HG03354 (cell line): ENCODE results near the gene ZNF169.
"Not testable (repeated sequence)": the region's sequence is repeated elsewhere in the genome, so short reads cannot be mapped to it uniquely, and the experiment has no call there.

ENCODE experiments used
- ATAC-seq: cut with Tn5 transposase; IDR thresholded peaks from one replicate; pipeline ENCODE4 v1.9.1; 2021; ENCODE audit warnings: mild to moderate bottlenecking; ENCODE audit not compliant: unreplicated experiment, poor library complexity, severe bottlenecking

ZNF169 gene

DNA sequence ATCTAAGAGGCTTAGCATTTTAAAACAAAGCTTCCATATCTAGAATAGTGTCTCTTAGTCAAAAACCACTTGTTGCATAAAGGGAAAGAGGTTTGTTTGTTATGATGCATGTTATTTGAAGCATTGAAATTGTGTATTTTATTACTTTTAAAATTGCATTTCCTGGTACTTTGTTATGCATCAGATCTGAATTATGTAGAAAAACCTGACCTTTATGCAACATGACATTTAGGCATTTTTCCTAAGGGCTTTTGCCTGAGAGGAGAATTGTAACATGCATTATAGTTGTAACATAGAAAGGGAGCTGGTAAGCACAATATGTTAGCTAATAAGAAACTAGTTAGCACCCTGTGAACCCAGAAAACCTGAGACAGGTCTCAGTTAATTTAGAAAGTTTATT lies 22.0 kb downstream of the ZNF169 start:
- ATAC-seq, result no peak

DNA sequence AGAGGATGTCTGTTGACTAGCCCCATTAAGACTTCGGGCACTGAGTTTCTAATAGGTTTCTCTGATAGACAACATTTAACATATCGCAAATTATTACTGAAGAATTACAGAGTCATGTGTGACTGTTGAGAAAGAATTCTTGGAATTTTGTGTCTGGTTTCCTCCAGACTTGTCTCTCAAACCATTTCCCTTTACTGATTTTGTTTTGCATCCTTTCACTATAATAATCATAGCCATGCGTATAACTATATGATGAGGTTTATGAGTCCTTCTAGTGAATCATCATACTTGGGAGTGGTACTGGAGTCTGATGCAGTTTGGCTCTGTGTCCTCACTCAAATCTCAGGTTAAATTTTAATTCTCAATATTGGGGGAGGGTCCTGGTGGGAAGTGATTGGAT lies 27.0 kb downstream of the ZNF169 start:
- ATAC-seq, result no peak

DNA sequence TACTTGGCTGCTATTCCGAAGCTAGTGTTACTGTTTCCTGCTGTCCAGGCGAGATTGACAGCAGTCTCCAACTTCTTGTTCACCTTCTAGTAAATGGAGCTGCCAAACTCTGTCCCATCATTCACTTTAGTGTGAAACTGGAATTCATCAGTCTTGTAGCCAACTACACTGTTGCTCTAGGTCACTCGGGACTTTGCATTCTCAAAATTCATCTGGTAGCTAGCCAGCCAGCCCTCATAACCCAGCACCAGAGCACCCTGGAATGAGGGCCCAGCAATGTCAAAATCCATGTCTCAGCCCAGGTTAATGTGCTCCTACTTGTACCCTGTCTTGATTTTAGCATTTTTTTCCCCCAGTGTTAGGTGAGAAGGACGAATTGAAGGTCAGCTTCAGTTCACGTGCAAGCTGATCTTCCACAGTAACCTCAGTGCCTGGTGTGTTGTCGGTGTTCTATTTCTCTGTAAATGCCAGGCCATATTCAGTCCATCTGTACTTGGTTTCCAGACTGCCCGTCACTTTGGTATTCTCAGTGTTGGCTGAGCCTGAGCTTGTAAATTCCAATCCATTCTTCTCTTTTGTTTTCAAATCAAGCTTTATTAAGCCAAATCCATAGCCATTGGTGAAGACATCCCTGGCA lies 28.9 kb downstream of the ZNF169 start:
- no peak for ATAC-seq

DNA sequence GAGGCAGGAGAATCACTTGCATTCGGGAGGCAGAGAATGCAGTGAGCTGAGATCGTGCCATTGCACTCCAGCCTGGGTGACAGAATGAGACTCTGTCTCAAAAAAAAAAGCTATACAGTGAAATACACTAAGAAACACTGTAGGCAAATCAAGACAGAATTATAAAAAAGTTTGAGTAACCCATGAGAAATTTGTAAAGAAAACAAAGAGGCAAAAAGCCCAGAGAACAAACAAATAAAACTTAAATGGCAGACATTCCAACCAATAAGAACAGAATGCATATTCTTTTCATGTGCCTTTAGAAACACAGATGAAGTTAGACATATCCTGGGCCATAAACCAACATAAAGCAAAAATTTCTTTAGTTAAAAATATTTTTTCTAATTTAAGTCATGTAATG lies 30.6 kb downstream of the ZNF169 start:
- ATAC-seq, result no peak

DNA sequence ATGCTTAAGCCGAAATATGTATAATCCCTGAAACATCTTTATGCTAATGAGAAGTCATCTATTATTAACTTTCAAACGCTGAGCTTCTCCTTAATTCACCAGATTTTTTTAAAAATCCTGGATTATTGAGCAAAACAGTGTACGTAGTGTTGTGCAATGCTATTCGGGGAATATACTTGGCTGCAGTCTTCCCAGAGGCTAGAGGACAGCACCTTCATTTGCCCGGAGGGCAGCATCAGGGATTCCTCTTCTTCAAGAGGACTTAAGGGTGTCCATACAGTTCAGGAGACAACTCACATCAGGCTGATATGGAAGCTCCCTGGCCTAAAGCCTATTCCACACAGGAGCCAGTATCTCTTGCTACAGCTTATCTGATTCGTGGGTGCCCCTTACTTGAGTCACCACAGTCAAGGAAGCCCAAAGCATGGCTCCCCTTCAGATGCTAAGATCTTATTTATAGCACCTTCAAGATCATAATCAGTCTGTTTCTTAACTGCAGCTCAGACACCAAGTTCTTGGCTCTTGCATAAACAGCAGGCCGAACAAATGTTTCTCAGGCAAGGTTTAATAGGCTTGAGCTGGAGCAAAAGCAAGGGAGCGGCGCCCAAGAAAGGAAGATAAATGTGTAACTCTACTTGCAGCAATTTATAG lies 40.0 kb downstream of the ZNF169 start:
- no peak for ATAC-seq

DNA sequence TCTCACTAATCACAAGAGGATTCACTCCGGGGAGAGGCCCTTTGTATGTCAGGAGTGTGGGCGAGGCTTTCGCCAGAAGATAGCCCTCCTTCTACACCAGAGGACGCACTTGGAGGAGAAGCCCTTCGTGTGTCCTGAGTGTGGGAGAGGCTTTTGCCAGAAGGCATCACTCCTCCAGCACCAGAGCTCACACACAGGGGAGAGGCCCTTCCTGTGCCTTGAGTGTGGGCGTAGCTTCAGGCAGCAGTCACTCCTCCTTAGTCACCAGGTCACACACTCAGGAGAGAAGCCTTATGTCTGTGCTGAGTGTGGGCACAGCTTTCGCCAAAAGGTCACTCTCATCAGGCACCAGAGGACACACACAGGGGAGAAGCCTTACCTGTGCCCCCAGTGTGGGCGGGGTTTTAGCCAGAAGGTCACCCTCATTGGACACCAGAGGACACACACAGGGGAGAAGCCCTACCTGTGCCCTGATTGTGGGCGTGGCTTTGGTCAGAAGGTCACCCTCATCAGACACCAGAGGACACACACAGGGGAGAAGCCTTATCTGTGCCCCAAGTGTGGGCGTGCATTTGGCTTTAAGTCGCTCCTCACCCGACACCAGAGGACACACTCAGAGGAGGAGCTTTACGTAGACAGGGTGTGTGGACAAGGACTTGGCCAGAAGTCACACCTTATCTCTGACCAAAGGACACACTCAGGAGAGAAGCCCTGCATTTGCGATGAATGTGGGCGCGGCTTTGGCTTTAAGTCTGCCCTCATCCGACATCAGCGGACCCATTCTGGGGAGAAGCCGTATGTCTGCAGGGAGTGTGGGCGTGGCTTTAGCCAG lies 41.6 kb downstream of the ZNF169 start:
- ATAC-seq, result no peak

DNA sequence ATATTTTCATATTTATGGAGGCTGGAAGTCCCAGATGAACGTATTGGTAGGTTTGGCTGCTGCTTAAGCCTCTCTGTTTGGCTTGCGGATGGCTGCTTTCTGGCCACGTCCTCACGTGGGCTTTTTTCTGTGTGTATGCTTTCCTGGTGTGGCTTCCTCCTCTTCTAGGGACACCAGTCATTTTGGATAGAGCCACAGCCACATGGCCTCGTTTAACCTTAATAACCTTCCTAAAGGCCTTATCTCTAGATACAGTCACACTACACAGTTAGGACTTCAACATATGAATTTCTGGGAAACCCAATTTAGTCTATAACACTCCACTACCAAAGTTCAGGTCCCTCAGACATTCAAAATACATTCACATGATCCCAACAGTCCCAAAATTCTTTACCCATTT lies 42.5 kb downstream of the ZNF169 start:
- no peak for ATAC-seq

DNA sequence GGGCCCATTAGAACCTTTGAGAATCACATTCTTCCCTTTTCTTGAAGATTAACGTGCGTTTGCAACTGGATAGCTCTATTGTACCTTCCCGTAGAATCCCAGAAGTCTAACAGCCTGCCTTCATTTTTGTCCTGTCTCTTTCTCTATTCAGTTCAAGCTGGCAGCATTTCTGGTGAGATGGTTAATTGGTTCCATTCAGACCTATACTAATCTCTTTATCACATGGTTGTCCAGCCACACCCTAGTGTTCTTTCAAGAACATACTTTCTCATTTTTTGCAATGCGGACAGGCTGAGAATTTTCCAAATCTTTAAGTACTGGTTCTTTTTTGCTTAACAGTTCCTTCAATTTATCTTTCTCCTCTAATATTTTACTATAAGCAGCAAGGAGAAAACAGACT lies 43.3 kb downstream of the ZNF169 start:
- ATAC-seq, result no peak

DNA sequence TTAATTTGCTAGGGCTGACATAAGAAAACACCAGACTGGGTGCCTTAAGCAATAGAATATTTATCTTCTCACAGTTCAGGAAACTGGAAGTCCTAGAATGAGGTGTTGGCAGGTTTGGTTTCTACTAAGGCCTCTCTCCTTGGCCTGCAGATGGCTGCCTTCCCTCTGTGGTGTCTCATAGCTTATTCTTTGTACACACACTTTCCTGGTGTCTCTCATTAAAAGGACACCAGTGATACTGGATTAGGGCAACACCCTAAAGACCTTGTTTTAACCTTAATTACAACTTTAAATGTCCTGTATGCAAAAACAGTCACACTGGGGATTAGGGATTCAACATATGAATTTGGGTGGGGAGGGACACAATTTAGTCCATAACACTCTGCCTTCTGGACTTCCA lies 44.2 kb downstream of the ZNF169 start:
- no peak for ATAC-seq

DNA sequence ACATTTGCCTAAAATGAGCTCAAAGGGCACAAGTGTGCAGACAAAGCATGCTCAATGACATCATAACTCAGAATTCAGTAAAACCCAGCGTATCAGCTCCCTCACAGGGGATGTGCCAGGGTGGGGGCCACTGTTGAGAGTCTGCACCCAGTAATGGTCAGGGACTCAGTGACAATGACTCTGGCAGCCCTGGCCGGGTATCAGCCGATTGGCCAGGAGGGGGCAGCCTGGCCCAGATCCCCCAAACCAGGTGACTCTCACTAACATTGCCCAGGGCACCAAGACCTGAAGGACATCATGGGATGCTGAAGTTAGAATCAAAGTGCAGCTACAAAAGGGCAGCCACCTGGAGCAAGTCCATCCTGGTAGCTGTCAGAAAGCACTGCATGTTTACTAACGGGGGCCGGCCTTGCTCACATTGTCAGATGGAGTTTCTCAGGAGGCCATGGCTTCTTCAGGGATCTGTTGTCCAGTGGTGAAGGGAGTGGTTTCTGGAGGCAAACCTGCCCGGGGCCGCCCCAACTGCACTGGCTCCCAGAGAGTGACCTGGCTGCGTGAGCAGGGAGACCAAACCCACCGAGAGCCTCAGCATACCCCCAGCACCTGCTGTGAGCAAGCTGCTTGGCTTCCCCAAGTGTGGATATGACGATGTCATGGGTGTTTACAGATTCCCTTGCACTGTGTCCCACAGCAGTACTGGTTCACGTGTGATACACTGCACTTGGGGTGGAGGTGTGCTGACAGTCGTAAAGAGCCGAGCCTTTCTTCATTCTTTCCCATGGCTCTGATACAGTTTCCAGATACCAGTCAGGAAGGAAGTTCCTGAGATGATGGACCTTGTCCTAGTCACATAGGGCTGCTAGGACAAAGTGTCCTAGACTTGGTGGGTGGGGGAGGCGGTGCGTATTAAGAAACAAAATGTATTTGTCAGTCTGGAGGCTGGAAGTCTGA lies 56.2 kb downstream of the ZNF169 start:
- not testable (repeated sequence) for ATAC-seq

DNA sequence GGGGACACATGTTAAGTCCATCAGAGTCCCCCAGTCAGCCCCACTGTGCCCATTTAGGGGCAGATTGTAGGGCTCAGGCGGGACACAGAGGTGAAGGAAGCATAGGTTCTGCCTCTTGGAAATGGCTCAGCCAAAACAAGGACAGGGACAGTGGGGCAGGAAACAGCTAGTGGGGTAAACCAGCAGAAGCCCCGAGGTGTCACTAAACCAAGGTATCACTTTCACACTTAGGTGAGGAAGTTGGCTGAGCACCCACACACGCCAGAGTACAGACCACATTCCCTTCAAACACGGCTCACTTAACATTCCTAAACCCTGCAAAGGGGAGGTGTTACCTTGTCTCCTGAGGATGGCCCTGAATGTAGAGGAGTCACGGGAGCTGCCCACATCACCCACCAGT lies 57.1 kb downstream of the ZNF169 start:
- ATAC-seq, result not testable (repeated sequence)

DNA sequence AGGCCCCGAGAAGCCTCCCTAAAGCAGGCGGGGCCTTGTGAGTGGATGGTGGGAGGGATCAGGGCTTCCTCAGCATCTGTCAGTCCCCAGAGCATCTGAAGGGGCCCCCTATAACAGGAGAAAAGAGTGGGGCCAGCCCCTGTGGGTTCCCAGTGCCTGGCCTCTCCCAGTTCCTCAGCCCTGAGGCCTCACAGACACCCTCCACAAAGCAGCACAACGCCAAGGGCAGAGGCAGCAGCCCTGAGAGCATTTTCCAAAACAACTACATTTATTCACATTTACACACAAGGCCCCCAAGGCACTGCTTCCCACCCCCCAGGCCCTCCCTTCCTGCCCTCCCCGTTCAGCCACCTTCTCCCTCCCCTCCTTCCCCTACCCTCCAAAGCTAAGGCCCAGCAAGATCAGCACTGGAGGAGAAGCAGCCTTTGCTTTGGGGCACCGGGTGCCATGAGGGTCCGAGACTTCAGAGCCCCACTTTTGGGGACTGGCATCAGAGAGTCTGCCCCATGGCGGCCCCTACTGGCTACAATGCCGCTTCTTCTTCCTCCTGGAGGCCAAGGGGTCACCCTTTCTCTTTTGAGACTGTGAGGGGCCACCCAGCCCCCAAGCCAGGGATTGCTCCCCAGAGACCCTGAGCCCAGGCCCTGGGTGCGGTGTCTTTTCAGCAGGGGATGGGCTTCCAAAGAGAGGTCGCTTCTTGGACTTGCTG lies 59.0 kb downstream of the ZNF169 start:
- not testable (repeated sequence) for ATAC-seq

DNA sequence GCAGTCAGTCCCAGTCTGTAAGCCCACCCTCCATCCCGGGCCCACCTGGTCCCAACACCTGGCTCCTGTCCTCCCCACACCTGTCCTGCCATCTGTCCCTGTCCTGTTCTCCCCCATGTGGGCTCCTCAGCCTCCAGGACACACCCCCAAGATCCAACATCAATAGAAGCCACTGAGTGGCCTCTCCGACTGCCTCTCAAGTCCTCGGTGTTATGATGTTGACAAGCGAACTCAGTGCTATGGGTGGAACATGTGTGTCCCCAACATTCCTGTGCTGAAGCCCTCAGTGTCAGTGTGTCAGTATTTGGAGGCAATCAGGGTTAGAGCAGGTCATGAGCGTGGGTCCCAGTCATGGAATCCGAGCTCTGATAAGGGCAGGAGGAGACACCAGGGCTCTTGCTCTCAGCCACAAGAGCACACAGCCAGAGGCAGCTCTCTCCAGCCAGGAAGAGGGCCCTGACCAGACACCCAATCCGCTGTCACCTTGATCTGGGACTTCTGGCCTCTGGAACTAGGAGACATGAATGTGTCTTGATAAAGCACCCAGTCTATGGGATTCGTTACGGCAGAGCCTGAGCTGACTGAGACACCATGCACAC lies 63.3 kb downstream of the ZNF169 start:
- not testable (repeated sequence) for ATAC-seq

DNA sequence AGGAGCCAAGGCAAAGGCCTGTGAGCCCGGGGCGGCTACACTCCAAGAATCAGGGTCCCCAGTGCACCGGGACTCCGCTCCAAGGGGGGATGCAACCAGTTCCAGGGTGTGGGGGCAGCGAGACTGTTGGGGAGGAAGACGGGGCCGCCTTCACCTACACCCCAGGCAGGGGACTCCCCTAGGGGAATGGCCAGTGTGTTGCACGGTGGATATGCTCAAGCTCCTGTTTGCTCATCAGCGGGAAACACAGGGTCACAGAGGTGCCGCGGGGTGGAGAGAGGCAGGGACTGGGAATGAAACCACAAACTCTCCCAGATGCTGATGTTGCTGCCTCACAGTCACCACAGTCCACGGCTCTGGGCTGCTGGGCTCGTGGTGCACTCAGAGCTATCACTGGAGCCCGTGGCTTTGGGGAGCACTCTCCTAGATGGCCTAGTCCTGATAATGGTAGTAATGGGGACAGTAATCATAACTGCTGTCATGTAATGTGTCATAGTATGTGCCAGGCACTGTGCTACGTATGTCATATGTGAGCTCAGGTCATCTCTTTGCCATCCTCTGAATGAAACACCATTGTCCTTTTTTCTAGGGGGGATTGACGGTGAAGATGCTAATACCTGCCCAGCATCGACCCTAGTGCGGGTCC lies 64.2 kb downstream of the ZNF169 start:
- ATAC-seq, result not testable (repeated sequence)

DNA sequence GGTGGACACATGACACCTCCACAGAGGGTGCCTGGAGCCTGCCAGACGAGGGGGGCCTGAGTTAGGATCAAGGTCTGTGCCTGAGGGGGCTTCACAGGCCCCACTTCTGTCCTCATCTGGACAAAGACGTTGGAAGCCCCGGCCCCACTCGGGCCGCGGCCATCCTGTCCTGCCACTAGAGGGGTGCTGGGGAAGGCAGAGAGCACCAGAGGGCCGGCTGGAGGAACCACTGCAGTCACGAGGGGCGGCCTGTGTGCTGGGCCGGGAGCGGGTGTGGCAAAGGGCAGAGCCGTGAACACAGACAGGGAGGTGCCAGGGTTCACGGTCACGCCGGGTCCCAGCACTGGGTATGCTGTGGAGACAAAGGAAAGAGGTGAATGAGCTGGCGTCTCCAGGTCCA lies 66.5 kb downstream of the ZNF169 start:
- ATAC-seq, result not testable (repeated sequence)

DNA sequence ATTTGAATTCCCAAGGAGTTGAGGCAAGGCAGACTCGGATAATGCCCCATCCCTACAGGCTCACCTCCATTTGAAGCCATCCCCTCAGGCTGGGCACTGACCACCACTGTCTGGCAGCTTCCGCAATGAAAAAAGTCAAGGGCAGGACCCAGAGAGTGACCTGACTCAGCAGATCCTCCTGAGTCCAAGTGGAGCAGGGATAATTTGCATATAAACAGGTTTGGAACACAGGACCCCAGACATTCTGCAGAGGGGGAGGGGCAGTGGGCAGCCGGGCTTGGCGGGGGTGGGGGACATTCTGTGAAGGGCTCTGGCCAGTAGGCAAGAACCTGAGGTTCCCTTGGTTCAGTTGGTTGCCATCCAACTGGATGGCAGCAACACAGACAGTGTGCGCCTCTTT lies 69.4 kb downstream of the ZNF169 start, which contains the start of gene NUTM2F:
NUTM2F (minus strand) TSS at position 101 of the 400 bp plus-strand sequence; CDS start at position 80, 21 bp downstream.
- ATAC-seq, result not testable (repeated sequence)

DNA sequence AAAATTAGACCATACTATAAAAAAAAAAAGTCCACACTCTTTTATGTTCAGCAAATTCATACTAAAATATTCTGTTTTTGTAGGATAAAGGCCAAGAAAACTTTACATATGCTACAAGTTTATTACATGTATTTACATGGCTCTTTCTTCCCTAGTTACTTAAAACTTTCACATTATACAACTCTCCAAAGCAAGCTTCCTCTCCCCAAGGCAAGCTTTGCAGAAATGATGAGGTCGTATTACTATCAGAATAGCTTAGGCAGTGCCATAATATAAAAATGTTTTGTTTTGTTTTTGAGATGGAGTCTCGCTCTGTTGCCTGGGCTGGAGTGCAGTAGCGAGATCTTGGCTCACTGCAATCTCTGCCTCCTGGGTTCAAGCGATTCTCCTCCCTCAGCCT lies 77.3 kb downstream of the ZNF169 start:
- not testable (repeated sequence) for ATAC-seq

DNA sequence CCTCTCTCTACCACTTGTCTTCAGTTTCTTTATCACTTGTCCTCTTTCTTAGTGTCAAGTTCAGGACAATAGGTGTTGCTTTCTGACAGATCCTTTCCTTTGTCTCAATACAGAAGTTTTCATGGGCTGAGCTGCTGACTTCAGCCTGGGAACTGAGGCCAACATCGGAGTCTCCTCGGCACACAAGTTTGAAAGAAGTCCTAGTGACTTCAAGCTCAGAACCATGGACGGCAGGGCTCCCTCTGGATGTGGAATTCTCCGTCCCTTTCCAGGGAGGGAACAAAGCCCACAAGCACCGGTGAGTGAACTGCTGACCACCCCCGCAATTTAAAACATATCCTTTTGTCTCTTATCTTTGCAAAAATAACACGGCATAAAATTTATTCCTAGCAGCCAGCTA lies 79.6 kb downstream of the ZNF169 start:
- not testable (repeated sequence) for ATAC-seq
